NCI-H2081 (cell line): Measurements from ENCODE around the gene C1QTNF8.

ENCODE experiments used
- DNase-seq, 2 experiments: peaks; one replicate each; lab custom pipeline; 2025; lab: John Stamatoyannopoulos, UW

Gene C1QTNF8

DNA sequence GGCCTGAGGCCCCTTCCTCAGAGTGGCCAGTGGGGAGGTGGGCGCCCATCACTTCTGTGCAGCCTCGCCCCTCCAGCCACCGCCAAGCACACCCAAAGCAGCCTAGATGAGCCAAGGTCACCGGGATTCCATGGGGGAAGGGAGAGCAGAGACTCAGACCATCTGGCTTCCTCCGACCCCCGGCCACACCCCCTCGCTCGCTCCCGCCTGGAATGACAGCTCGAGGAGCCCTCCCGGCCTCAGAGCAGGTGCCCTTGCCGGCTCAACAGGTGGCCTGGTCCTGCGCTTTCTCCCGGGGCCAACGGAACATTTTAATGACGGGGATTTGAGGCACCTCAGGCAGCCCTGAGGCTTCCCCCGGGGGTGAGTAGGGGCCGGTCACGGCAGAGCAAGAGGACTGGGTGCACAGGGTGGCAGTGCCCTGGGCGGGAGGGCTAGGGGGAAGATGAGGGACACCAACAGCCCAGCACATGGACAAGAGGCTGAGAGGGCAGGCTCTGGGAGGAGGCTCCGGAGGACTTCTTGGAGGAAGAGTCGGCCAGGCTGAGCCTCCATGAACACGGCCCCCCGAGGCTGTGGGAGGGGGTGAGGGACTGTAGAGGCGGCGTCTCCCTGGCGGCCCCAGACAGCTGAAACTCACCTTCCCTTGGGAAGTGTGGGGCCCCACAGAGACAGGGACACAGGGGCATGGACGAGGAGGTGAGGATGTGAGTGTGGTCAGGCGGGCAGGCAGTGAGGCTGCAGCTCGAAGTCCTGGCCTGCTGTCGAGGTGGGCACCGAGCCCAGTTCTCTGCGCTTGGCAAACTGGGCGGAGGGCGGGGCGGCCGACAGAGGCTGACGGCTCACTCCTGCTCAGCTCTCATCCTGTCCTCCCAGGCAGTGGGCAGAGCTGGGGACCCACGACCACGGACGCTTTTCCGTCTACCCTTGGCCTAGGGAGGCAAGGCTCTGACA lies 12.5 kb upstream of the C1QTNF8 start:
- DNase-seq: no peak

GRCh38 chr16:1107731-1108130 lies 11.7 kb upstream of the C1QTNF8 start:
- DNase-seq: no peak

GRCh38 chr16:1107141-1107540 lies 11.1 kb upstream of the C1QTNF8 start:
- no peak for DNase-seq

DNA sequence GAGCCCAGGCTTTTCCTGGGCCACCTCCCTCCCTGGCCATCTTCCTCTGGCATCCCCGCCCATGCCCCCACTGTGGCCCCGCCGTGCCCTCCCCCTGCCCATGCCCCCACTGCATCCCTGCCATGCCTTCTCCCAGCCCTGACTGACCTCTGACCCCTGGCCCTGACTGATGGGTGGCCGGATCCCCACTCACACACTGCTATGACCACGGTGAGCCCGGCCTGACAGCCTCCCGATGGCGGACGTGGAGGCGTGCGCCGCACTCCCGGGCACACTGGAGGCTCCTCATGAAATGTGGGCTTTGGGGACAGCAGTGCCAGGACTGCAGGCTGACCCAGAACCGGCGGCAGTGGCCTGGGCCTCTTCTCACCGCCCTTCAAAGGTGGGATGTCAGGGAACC lies 10.6 kb upstream of the C1QTNF8 start:
- DNase-seq: no peak

DNA sequence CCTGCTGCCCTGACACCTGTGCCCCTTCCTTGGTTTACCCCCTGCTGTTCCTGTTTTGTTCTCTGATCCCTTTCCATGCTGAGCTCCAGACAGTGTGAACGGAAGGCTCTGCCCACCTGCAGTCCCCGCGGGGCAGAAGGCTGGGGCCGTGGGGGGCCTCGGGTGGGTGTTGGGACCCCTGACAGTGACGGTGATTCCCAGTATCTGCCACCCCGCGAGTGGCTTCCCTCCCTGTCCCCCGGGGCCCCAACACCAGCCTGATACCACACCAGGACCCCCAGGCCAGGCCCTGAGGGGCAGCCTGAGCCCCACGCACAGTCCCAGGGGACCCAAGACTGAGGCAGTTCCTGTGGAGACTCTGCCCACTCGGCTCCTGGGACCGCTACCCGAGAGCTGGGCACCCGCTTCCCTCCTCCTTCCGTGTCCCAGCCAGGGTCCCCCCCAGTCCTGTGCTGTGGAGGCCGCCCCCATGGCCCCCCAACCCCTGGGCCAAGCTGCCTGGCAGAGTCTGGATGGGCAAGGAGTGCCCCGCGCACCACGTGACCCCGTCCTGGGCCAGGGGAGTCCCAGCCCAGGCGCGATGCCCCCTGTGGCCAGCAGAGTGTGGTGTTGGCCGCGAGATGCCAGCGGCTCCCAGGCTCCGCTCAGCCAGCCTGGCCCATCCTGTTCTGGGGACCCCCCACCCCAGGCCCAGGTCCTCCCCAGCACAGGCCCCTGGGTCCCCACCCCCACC lies 10.0 kb upstream of the C1QTNF8 start:
- DNase-seq: peak in 1 of 2 experiments; percentile 45

DNA sequence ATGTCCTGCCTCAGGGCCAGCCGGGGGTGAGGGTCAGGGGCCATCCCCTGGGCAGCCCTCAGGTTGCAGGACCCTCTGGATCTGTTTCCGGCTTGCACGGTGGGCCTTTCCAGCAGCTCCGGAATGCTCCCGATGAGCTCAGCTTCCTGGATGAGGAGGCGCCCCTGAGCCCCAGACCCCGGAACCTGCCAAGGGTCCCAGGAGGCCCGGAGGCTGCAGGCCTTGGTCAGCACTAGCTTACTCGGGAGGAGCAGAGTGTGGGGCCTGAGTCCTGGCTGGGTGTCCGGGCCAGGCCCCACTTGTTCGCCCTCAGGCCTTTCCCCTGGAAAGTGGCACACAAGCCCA lies 7.6 kb upstream of the C1QTNF8 start:
- no peak for DNase-seq

DNA sequence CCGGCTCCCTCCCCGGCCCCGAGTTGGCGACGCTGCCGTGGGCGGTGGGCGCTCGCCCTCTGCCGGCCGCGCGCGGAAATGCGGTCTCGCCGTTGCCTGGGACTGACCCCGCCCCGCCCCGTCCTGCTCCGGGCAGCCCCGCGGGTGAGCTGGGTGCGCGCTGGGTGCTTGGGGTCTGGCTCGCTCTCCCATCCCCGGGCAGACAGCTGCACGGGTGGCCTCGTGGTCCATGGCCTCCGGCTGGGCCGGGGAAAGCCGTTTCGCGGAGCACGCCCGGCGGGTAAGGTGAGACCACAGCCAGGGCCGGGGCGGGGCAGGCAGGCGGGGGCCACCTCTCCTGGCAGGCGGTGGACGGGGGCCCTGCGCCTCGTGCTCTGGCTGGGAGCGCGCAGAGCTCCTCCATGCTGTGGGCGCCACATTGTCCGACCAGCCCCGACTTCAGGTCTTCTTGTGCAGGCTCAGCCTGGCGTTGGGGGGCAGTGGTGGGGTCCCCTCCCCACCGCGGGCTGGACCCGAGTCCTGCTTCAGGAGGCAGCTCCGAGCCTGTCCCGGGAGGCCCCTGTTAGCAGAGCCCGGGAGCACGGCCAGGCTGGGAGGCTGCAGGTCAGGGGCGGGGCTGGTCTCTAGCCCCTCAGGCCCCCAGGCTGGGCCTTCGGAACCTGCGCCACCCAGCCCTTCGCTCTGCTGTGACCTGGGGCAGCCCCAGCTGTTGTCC lies 7.0 kb upstream of the C1QTNF8 start:
- peak in 1 of 2 experiments; percentile 14 for DNase-seq

DNA sequence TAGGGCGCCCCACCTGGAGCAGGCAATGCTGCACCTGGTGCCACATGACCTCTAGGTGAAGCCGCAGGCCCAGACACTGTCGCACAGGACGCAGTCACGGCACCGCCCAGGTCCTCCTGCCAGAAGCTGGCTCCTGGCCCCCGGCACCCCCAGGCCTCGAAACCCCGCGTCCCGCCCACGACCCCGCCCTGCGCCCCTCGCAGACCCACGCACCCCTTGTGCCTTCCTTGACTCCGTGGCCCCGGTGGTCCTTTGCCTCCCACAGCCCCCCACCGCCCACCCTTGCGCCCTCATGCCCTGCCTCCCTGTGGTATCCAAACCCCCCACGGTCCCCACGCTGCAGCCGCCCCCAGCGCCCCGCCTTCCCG lies 6.3 kb upstream of the C1QTNF8 start:
- DNase-seq: no peak

- DNase-seq: no peak
These were observed 5.7 kb upstream of the C1QTNF8 start for GRCh38 chr16:1101573-1102332.

- DNase-seq: no peak
These were observed 5.1 kb upstream of the C1QTNF8 start for GRCh38 chr16:1101133-1101532.

- no peak for DNase-seq
These were observed 4.2 kb upstream of the C1QTNF8 start for GRCh38 chr16:1100084-1100800.

DNA sequence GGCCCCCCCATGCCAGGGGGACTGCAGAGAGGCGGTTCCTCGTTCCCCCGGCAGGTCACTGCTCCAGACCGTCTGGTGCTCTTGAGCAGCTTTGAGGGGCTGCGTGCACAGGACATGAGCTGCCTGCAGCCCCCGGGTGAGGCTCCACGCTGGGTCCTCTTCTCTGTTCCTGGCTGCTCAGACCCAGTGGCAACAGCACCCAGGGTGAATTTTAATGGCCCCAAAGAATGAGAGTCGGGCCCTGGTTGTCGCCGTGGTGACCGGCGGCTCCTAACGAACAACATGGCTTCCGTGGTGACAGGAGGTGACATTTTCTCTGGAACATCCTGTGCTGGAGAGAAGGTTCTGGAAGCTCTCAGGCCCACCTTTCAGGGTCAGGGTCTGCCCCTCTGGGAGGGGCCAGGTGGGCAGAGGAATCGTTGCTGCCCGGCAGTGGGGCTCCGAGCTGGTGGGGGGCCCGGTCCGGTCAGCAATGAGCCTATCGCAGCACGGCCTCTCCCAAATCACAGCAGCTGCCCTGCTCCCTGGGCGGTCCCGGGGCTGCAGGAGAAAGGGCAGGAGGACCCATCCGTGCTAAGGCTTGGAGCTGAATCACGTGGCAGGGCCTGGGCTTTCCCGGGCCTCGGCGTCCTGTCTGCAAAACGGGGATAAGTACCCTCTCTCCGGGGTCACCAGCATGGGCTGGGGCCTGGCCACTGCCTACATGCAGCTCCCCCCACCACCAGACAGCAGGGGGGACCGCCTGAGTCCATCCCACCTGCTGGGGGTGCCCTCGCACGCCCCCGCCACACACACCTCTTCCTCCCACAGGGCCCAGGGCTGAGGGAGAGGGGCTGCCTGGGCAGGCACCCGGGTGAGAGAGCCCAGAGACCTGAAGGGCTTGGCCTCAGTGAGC lies 3.4 kb upstream of the C1QTNF8 start:
- no peak for DNase-seq

DNA sequence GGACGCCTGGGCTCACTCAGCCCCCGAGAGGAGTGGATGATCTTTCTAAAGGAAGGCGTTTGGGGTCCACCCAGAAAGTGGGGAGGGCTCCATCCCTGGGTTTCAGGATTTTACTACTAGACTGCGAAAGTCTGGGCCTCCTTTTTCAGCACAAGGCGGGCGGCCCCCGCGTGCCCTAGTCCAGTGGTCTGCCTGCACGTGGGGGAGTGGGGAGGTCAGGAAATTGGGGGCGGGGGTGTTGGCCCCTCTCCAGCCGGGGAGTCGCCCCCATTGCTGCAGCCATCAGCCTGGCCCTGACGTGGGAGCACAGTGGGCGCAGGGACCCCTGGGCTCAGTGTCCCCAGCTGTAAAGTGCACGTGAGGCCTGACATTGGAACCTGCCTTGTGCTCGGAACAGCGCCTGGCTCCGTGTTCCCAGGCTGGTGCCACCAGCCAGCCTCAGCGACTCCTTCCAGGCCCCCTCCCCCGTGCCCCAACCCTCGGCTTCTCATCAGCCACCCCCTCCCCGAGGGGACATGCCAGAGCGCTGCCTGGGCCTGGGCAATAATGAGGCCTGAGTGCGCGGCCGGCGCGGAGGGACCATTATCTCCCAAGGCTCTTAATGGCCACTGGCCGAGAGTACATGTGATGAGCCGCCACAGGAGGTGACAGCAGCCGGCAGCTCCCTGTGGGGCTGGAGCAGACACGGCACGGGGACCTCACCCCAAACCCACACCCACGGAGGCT lies 2.4 kb upstream of the C1QTNF8 start:
- DNase-seq: no peak

DNA sequence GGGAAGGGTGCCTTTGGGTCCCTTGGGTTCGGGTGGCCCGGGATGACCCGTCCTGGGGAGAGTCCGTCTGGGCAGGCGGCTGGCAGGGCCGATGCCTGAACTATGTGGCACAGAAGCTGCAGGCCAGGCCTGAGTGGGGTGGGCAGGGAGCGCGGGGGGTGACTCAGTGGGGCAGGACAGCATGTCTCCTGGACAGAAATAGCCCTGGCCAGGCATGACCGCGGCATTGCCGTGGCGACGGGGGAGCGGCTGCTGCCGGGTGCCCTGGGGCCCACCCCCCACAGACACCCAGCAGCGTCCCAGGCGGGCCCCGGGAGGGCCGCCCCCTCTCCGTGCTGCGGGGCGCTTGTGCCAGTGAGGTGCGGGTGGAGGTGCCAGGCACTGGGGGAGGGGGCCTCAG lies 1.8 kb upstream of the C1QTNF8 start:
- DNase-seq: no peak

DNA sequence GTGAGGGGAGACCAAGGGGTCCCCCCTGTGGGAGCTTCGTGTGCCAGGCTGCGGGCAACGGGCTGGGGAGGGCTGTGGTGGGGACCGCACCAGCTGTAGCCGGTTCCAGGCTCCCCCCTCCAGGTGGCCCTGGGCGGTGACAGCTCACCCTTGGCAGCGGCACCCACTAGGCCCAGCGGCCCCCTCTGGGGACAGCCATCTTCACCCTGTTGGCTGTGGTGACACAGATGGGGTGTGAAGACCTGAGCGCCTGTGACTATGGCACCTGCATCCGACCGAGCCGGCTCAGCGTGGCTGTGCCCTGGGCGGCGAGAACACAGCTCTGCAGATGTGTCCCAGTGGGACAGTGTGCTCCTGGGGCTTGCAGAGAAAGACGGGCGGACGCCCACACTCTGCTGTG lies 1.1 kb upstream of the C1QTNF8 start:
- DNase-seq: no peak

DNA sequence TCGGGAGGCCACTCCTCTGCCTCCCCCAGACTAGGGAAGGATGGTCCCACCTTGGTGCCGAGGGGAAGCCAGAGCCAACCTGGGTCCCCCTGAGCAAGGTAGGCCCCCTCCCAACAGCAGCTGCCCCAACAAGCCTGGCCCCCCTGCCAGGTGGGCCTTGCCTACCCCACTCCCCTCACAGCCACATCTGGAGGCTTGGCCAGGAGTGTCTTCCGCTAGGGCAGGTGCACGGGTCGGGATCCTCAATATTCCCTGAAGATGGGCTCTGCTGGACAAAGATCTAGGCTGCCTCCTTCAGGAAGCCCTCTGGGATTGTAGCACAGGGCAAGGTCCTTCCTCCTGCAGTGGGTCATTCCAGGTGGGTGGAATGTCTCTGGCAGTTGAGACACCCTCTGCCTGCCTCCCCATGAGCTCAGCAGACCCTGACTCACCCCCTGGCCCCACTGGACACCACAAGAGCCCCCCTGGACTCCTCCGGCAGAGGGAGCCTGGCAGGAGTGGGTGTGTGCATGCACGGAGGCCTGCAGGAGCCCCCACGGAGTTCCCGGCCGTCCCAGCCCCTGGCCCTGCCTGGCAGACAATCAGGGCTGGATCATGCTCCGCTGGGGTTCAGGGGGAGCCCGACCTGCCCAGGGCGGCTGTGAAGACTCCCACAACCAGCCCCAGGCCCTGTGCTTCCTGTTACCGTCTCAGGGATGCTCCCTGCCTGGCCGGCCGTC lies 435 bp downstream of the C1QTNF8 start:
- DNase-seq: no peak

DNA sequence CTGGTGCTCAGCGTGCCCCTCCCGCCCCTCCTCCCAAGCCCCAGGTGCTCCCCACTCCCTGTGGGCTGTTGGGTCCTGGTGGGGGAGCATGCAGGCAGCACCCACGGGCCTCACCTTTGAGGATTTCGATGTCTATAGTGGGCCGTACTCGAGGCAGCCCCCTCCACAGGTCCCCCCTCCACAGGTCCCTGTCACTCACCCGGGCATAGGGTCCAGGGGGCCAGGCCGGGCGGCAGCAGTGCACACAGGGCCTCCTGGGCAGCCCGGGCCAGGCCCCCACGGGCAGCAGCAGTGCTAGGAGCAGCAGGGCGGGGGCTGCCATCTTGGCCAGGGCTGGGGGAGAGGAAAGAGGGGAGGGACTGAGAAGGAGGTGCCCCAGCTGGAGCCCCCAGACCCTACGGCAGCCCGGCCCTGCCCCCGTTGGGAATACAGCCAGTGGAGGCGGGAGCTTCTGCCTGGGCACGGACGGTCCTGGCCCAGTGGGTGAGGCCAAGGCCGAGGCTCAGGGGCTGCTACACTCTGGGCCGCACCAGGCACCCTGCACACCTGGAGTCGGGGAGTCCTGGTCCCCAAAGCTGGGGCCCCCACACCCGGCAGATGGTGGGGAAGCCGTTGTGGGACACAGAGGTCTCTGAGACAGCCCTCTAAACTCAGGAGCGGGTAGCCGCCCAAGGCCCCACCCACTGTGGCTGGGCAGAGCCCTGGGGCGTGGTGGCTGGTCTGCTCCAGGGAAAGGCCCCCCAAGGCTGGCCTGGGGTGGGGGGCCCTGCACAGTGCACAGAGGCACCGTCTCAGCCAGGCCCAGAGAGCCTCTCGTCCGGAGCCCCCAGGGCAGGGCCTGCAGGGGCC lies 1.2 kb downstream of the C1QTNF8 start:
- no peak for DNase-seq

GRCh38 chr16:1094124-1094479 lies 1.9 kb downstream of the C1QTNF8 start:
- no peak for DNase-seq
